Liver (tissue), 9 donors: ENCODE results near the gene COL7A1. TPM values are rescaled to one million over a fixed set of nuclear protein-coding genes. Genes with fewer than 3 reads are reported as not detected.

Experiments
- DNase-seq: peaks from one replicate; pipeline ENCODE4 v3.0.0-alpha.2; 2017; ENCODE audit warnings: low spot score
- H3K27ac ChIP-seq, 2 donors: one replicate each; pipeline ENCODE4 v1.7.0; 2013; ENCODE audit warnings: inconsistent platforms in 2 of 2, low read length in 2 of 2, control low read depth in 1 of 2, low read depth in 1 of 2, mild to moderate bottlenecking in 1 of 2
- H3K27me3 ChIP-seq, 4 donors: one replicate each; pipeline versions ENCODE4 v1.6.1 to v1.7.0; 2013; ENCODE audit warnings: low read length in 3 of 4, inconsistent platforms in 1 of 4, mild to moderate bottlenecking in 1 of 4, moderate library complexity in 1 of 4; ENCODE audit not compliant: control insufficient read depth in 4 of 4, insufficient read depth in 4 of 4
- H3K36me3 ChIP-seq, 4 donors: one replicate each; pipeline versions ENCODE4 v1.6.1 to v1.7.0; 2013; ENCODE audit warnings: low read length in 3 of 4, mild to moderate bottlenecking in 3 of 4, low read depth in 1 of 4, moderate library complexity in 1 of 4; ENCODE audit not compliant: control insufficient read depth in 4 of 4, insufficient read depth in 3 of 4
- H3K4me1 ChIP-seq, 4 donors: one replicate each; pipeline versions ENCODE4 v1.6.1 to v1.7.0; 2013; ENCODE audit warnings: low read length in 3 of 4, mild to moderate bottlenecking in 3 of 4, moderate library complexity in 1 of 4; ENCODE audit not compliant: control insufficient read depth in 4 of 4, insufficient read depth in 4 of 4
- H3K4me3 ChIP-seq, 3 donors: one replicate each; pipeline versions ENCODE4 v1.6.1 to v1.7.0; 2013; ENCODE audit warnings: low read length in 3 of 3, control low read depth in 1 of 3, low read depth in 1 of 3, mild to moderate bottlenecking in 1 of 3
- H3K9ac ChIP-seq, 2 donors: one replicate each; pipeline ENCODE4 v1.7.0; 2013; ENCODE audit warnings: low read length in 2 of 2, mild to moderate bottlenecking in 2 of 2, moderate library complexity in 2 of 2, control low read depth in 1 of 2, low read depth in 1 of 2
- H3K9me3 ChIP-seq, 4 donors: one replicate each; pipeline versions ENCODE4 v1.6.1 to v1.7.0; 2013; ENCODE audit warnings: low read length in 3 of 4; ENCODE audit not compliant: control insufficient read depth in 4 of 4
- ATF3 ChIP-seq: IDR thresholded peaks from 2 replicates; pipeline ENCODE4 v1.6.1; 2016; ENCODE audit warnings: antibody characterized with exemption
- EGR1 ChIP-seq, 2 donors: IDR thresholded peaks; 2 replicates each; pipeline ENCODE4 v1.6.1; 2016 to 2018; ENCODE audit warnings: antibody characterized with exemption in 2 of 2, low read depth in 2 of 2
- FOXA1 ChIP-seq: IDR thresholded peaks from 2 replicates; pipeline ENCODE4 v1.6.1; 2016; ENCODE audit warnings: antibody characterized with exemption
- FOXA2 ChIP-seq: IDR thresholded peaks from 2 replicates; pipeline ENCODE4 v1.6.1; 2016; ENCODE audit warnings: antibody characterized with exemption
- GABPA ChIP-seq, 2 donors: IDR thresholded peaks in 1 of 2; conservative IDR thresholded peaks in 1 of 2; 2 replicates each; pipeline ENCODE4 v1.6.1; 2016; ENCODE audit warnings: antibody characterized with exemption in 2 of 2, mild to moderate bottlenecking in 1 of 2, moderate library complexity in 1 of 2
- HNF4A ChIP-seq, 2 donors: conservative IDR thresholded peaks; 2 replicates each; pipeline ENCODE4 v1.6.1; 2016; ENCODE audit warnings: antibody characterized with exemption in 2 of 2, mild to moderate bottlenecking in 2 of 2
- HNF4G ChIP-seq: IDR thresholded peaks from 2 replicates; pipeline ENCODE4 v1.6.1; 2016; ENCODE audit warnings: antibody characterized with exemption
- JUND ChIP-seq, 2 donors: IDR thresholded peaks; 2 replicates each; pipeline ENCODE4 v1.6.1; 2016; ENCODE audit warnings: antibody characterized with exemption in 2 of 2
- MAX ChIP-seq: IDR thresholded peaks from 2 replicates; pipeline ENCODE4 v1.6.1; 2016; ENCODE audit warnings: antibody characterized with exemption
- NR2F2 ChIP-seq: IDR thresholded peaks from 2 replicates; pipeline ENCODE4 v1.6.1; 2016; ENCODE audit warnings: antibody characterized with exemption
- RAD21 ChIP-seq, 2 donors: IDR thresholded peaks; 2 replicates each; pipeline ENCODE4 v1.6.1; 2016; ENCODE audit warnings: antibody characterized with exemption in 2 of 2, mild to moderate bottlenecking in 2 of 2
- RXRA ChIP-seq, 2 donors: IDR thresholded peaks; 2 replicates each; pipeline ENCODE4 v1.6.1; 2017 to 2018; ENCODE audit warnings: antibody characterized with exemption in 2 of 2, mild to moderate bottlenecking in 1 of 2
- SP1 ChIP-seq: IDR thresholded peaks from 2 replicates; pipeline ENCODE4 v1.6.1; 2018; ENCODE audit warnings: antibody characterized with exemption, mild to moderate bottlenecking
- TAF1 ChIP-seq: conservative IDR thresholded peaks from 2 replicates; pipeline ENCODE4 v1.6.1; 2016; ENCODE audit warnings: antibody characterized with exemption, mild to moderate bottlenecking
- YY1 ChIP-seq: IDR thresholded peaks from 2 replicates; pipeline ENCODE4 v1.6.1; 2016; ENCODE audit warnings: antibody characterized with exemption, mild to moderate bottlenecking
- WGBS: extraction: QIAGEN DNeasy Blood & Tissue Kit; methylation state at CpG from one replicate; pipeline ENCODE4 v1.1.7; 2013; 5-methylcytosine and 5-hydroxymethylcytosine counted together
- polyA plus RNA-seq, 2 donors: library from polyadenylated mRNA; stranded (reverse) in 1 of 2; unstranded in 1 of 2; fragments of 200-250 nt in 1 of 2; fragments of >200 nt in 1 of 2; fragmentation: Nextera tagmentation in 1 of 2; extraction: Ambion mirVana in 1 of 2; gene quantifications; one replicate each; pipeline versions ENCODE4 v1.2.1 to v1.2.3, GENCODE V29; 2013 to 2015
- total RNA-seq, 2 donors: library from RNA; depleted of rRNA; stranded (reverse); fragments of >200 nt; gene quantifications; one replicate each; pipeline ENCODE4 v1.2.3, GENCODE V29; 2014
- TF ChIP-seq, protein P1 (sequence below): fragments of 150-350 bp; IDR thresholded peaks from 2 replicates; pipeline ENCODE4 v1.5.1; 2017; ENCODE audit warnings: improper control_type of control experiment, low read depth, low read length; ENCODE audit not compliant: missing input control
- TF ChIP-seq, protein P2 (sequence below): IDR thresholded peaks from 2 replicates; pipeline ENCODE4 v1.6.1; 2016; ENCODE audit warnings: antibody characterized with exemption
- TF ChIP-seq, protein P3 (sequence below): IDR thresholded peaks from 2 replicates; pipeline ENCODE4 v1.6.1; 2016; ENCODE audit warnings: antibody characterized with exemption, mild to moderate bottlenecking
- donor health status: healthy.
- donor health status: healthy.
- donor health status: healthy.
- donor health status: healthy.
- donor health status: healthy.

COL7A1 gene
- total and polyA plus RNA-seq, 4 donors = 0.24 to 0.84 (median 0.40) TPM

GRCh38 chr3:48599509-48600285, 4.6 kb upstream of the COL7A1 start:
- H3K9me3 ChIP-seq = no peaks in the 10 kb centered on the region
- no peak for DNase-seq
- H3K4me3 ChIP-seq = no peak overlapping the region
- no peaks in the 10 kb centered on the region for H3K27me3 ChIP-seq
- TF ChIP-seq, protein P1, sequence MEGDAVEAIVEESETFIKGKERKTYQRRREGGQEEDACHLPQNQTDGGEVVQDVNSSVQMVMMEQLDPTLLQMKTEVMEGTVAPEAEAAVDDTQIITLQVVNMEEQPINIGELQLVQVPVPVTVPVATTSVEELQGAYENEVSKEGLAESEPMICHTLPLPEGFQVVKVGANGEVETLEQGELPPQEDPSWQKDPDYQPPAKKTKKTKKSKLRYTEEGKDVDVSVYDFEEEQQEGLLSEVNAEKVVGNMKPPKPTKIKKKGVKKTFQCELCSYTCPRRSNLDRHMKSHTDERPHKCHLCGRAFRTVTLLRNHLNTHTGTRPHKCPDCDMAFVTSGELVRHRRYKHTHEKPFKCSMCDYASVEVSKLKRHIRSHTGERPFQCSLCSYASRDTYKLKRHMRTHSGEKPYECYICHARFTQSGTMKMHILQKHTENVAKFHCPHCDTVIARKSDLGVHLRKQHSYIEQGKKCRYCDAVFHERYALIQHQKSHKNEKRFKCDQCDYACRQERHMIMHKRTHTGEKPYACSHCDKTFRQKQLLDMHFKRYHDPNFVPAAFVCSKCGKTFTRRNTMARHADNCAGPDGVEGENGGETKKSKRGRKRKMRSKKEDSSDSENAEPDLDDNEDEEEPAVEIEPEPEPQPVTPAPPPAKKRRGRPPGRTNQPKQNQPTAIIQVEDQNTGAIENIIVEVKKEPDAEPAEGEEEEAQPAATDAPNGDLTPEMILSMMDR = no peak
- TF ChIP-seq RXRA (IDR thresholded peaks at IDR 0.05) = no peak
- TF ChIP-seq TAF1 = no peak
- no peak for TF ChIP-seq HNF4G
- TF ChIP-seq YY1 = no peak
- no peak for TF ChIP-seq RAD21 (IDR thresholded peaks at IDR 0.05)
- TF ChIP-seq NR2F2 = no peak
- no peak for TF ChIP-seq FOXA2
- no peak for TF ChIP-seq HNF4A (conservative IDR thresholded peaks at IDR 0.05)
- TF ChIP-seq SP1 = no peak
- TF ChIP-seq JUND (IDR thresholded peaks at IDR 0.05) = no peak
- TF ChIP-seq EGR1 (IDR thresholded peaks at IDR 0.05; ENCODE audit: low read depth in 2 of 2) = no peak
- TF ChIP-seq GABPA (IDR thresholded peaks at IDR 0.05 in 1 of 2, conservative IDR thresholded peaks at IDR 0.05 in 1 of 2) = no peak
- TF ChIP-seq ATF3 = no peak
- TF ChIP-seq, protein P2, sequence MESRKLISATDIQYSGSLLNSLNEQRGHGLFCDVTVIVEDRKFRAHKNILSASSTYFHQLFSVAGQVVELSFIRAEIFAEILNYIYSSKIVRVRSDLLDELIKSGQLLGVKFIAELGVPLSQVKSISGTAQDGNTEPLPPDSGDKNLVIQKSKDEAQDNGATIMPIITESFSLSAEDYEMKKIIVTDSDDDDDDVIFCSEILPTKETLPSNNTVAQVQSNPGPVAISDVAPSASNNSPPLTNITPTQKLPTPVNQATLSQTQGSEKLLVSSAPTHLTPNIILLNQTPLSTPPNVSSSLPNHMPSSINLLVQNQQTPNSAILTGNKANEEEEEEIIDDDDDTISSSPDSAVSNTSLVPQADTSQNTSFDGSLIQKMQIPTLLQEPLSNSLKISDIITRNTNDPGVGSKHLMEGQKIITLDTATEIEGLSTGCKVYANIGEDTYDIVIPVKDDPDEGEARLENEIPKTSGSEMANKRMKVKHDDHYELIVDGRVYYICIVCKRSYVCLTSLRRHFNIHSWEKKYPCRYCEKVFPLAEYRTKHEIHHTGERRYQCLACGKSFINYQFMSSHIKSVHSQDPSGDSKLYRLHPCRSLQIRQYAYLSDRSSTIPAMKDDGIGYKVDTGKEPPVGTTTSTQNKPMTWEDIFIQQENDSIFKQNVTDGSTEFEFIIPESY = no peak
- TF ChIP-seq MAX = no peak
- no peak for TF ChIP-seq FOXA1
- TF ChIP-seq, protein P3, sequence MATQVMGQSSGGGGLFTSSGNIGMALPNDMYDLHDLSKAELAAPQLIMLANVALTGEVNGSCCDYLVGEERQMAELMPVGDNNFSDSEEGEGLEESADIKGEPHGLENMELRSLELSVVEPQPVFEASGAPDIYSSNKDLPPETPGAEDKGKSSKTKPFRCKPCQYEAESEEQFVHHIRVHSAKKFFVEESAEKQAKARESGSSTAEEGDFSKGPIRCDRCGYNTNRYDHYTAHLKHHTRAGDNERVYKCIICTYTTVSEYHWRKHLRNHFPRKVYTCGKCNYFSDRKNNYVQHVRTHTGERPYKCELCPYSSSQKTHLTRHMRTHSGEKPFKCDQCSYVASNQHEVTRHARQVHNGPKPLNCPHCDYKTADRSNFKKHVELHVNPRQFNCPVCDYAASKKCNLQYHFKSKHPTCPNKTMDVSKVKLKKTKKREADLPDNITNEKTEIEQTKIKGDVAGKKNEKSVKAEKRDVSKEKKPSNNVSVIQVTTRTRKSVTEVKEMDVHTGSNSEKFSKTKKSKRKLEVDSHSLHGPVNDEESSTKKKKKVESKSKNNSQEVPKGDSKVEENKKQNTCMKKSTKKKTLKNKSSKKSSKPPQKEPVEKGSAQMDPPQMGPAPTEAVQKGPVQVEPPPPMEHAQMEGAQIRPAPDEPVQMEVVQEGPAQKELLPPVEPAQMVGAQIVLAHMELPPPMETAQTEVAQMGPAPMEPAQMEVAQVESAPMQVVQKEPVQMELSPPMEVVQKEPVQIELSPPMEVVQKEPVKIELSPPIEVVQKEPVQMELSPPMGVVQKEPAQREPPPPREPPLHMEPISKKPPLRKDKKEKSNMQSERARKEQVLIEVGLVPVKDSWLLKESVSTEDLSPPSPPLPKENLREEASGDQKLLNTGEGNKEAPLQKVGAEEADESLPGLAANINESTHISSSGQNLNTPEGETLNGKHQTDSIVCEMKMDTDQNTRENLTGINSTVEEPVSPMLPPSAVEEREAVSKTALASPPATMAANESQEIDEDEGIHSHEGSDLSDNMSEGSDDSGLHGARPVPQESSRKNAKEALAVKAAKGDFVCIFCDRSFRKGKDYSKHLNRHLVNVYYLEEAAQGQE = no peak
- WGBS = 98% methylated on average over 12 of the region's 12 CpGs
- peaks cover 17 to 71% (median 56%) of the 10 kb centered on the region in 4 donors for H3K36me3 ChIP-seq
- H3K9ac ChIP-seq = no peak overlapping the region
- peaks cover 0 to 4% (median 0%) of the 10 kb centered on the region in 4 donors for H3K4me1 ChIP-seq
- H3K27ac ChIP-seq = no peak overlapping the region
